ENCODE data around the gene PKD1.

DNA sequence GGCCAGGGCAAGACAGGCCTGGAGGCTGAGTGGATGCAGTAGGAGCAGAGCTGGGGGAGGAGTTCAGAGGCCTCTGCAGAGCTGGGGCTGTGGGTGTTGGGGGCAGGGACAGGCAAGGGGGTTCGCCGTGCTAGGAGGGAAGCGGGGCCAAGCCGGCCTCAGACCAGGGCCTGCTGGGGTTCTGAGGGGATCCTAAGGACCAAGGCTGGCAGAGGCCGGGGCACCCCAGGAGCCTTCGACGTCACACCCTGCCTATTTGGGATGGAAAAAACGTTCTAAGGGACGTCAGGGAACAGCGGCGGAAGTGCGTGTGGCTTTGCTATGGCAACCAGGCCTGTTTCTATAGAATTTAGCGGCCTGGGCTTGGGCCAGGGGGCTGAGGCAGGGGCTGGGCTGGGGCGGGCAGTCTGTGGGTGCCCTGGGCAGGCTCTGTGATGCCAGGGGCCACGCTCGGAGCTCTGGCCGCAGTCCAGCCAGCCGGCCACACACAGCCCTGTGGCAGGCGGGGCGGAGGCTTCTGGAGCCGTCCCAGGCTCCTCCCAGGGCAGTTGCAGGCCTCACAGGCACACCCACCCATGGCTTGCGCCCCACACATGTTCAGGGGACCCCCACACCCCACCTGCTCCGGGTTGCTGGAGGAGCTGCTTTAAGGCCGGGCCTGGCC lies 23.6 kb upstream of the PKD1 start:
- TF ChIP-seq ZBTB1 (tag by site-specific recombination; IDR thresholded peaks at IDR 0.05) (no peak), ZNF416 (tag by site-specific recombination; IDR thresholded peaks at IDR 0.05) (no peak), ZNF133 (tag by site-specific recombination; IDR thresholded peaks at IDR 0.05) (no peak), ZNF830 (tag by site-specific recombination; IDR thresholded peaks at IDR 0.05; ENCODE audit: low read depth) (no peak), BCL11A (tag by site-specific recombination; IDR thresholded peaks at IDR 0.05; ENCODE audit: low read depth) (no peak), ZNF174 (tag by site-specific recombination; IDR thresholded peaks at IDR 0.05) (no peak)
- TF ChIP-seq, protein P1, sequence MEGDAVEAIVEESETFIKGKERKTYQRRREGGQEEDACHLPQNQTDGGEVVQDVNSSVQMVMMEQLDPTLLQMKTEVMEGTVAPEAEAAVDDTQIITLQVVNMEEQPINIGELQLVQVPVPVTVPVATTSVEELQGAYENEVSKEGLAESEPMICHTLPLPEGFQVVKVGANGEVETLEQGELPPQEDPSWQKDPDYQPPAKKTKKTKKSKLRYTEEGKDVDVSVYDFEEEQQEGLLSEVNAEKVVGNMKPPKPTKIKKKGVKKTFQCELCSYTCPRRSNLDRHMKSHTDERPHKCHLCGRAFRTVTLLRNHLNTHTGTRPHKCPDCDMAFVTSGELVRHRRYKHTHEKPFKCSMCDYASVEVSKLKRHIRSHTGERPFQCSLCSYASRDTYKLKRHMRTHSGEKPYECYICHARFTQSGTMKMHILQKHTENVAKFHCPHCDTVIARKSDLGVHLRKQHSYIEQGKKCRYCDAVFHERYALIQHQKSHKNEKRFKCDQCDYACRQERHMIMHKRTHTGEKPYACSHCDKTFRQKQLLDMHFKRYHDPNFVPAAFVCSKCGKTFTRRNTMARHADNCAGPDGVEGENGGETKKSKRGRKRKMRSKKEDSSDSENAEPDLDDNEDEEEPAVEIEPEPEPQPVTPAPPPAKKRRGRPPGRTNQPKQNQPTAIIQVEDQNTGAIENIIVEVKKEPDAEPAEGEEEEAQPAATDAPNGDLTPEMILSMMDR (tag by site-specific recombination; IDR thresholded peaks at IDR 0.05) = no peak
